KMS-11 (cell line): ENCODE data around the gene RPTOR.

Source experiments
- H2AFZ ChIP-seq: fragments of 200-600 bp; sonication (generic); 2 replicates; pipeline ENCODE4 v1.6.1; 2016; ENCODE audit warnings: antibody characterized with exemption, mixed run types, low read depth
- H3K27ac ChIP-seq: fragments of 200-600 bp; sonication (generic); 2 replicates; pipeline ENCODE4 v1.6.1; 2016; ENCODE audit warnings: mild to moderate bottlenecking, mixed run types
- H3K27me3 ChIP-seq: fragments of 200-600 bp; sonication (generic); 2 replicates; pipeline ENCODE4 v1.6.1; 2017; ENCODE audit warnings: mild to moderate bottlenecking, low read depth, mixed run types, moderate library complexity; ENCODE audit not compliant: insufficient read depth
- H3K36me3 ChIP-seq: fragments of 200-600 bp; sonication (generic); 2 replicates; pipeline ENCODE4 v1.6.1; 2017; ENCODE audit warnings: mild to moderate bottlenecking, mixed run types; ENCODE audit not compliant: insufficient read depth
- H3K4me1 ChIP-seq: fragments of 200-600 bp; sonication (generic); 2 replicates; pipeline ENCODE4 v1.6.1; 2016; ENCODE audit warnings: mild to moderate bottlenecking, low read depth, mixed run types; ENCODE audit not compliant: poor library complexity, severe bottlenecking
- H3K4me2 ChIP-seq: fragments of 200-600 bp; sonication (generic); 2 replicates; pipeline ENCODE4 v1.7.0; 2016; ENCODE audit warnings: mild to moderate bottlenecking, mixed run types
- H3K4me3 ChIP-seq: fragments of 200-600 bp; sonication (generic); IDR thresholded peaks from 2 replicates; pipeline ENCODE4 v1.6.1; 2017; ENCODE audit warnings: low read depth, low read length, mixed read lengths; ENCODE audit not compliant: insufficient read depth
- H3K79me2 ChIP-seq: fragments of 200-600 bp; sonication (generic); 2 replicates; pipeline ENCODE4 v1.6.1; 2016; ENCODE audit warnings: low read depth, mixed run types; ENCODE audit not compliant: insufficient read depth
- H3K9ac ChIP-seq: fragments of 200-600 bp; sonication (generic); 2 replicates; pipeline ENCODE4 v1.6.1; 2016; ENCODE audit warnings: mild to moderate bottlenecking, mixed run types
- H4K20me1 ChIP-seq: fragments of 200-600 bp; sonication (generic); 2 replicates; pipeline ENCODE4 v1.6.1; 2016; ENCODE audit warnings: mild to moderate bottlenecking, mixed run types; ENCODE audit not compliant: insufficient read depth
- CTCF ChIP-seq: fragments of 200-600 bp; sonication (generic); conservative IDR thresholded peaks from 2 replicates; pipeline ENCODE4 v1.6.1; 2017; ENCODE audit warnings: low read depth, mild to moderate bottlenecking, antibody characterized with exemption, low read length, moderate library complexity, mixed read lengths

Gene RPTOR

GRCh38 chr17:80992077-80992947 is 447.7 kb downstream of the RPTOR start:
- H3K4me1 ChIP-seq: peaks cover 16% of the 10 kb centered on the region
- no peak overlapping the region for H3K27ac ChIP-seq
- H2AFZ ChIP-seq: peak overlapping the region; percentile 100
- peak overlapping the region; percentile 74 for H3K9ac ChIP-seq
- H3K36me3 ChIP-seq: no peaks in the 10 kb centered on the region; the same call in 1 of the 2 replicates
- H3K4me2 ChIP-seq: peak overlapping the region; percentile 100
- no peak overlapping the region for H3K4me3 ChIP-seq
- H3K27me3 ChIP-seq: peaks cover 28% of the 10 kb centered on the region; the same call in 1 of the 2 replicates
- H4K20me1 ChIP-seq: no peaks in the 10 kb centered on the region
- TF ChIP-seq CTCF: no peak
- H3K79me2 ChIP-seq: no peaks in the 10 kb centered on the region

- H3K4me2 ChIP-seq: peak overlapping the region; percentile 100
- no peak overlapping the region for H3K27ac ChIP-seq
- no peaks in the 10 kb centered on the region; the same call in 1 of the 2 replicates for H3K36me3 ChIP-seq
- H3K9ac ChIP-seq: no peak overlapping the region
- H3K27me3 ChIP-seq: peaks cover 22% of the 10 kb centered on the region; the same call in 1 of the 2 replicates
- H3K4me1 ChIP-seq: peaks cover 16% of the 10 kb centered on the region
- H4K20me1 ChIP-seq: no peaks in the 10 kb centered on the region
- no peak overlapping the region for H2AFZ ChIP-seq
- no peak for TF ChIP-seq CTCF
- no peaks in the 10 kb centered on the region for H3K79me2 ChIP-seq
- no peak overlapping the region for H3K4me3 ChIP-seq
Measured at GRCh38 chr17:80992948-80993624, 448.4 kb downstream of the RPTOR start.

GRCh38 chr17:80995131-80995530 is 450.5 kb downstream of the RPTOR start:
- no peak overlapping the region for H3K9ac ChIP-seq
- H3K4me1 ChIP-seq: peaks cover 16% of the 10 kb centered on the region
- no peak overlapping the region for H2AFZ ChIP-seq
- no peaks in the 10 kb centered on the region for H3K79me2 ChIP-seq
- TF ChIP-seq CTCF: no peak
- H3K4me2 ChIP-seq: no peak overlapping the region
- H3K4me3 ChIP-seq: no peak overlapping the region
- peaks cover 2% of the 10 kb centered on the region; the same call in 1 of the 2 replicates for H3K27me3 ChIP-seq
- H4K20me1 ChIP-seq: no peaks in the 10 kb centered on the region
- no peak overlapping the region for H3K27ac ChIP-seq
- no peaks in the 10 kb centered on the region; the same call in 1 of the 2 replicates for H3K36me3 ChIP-seq

- Histone ChIP-seq H3K36me3 (no peaks in the 10 kb centered on the region; the same call in 1 of the 2 replicates), H4K20me1 (no peaks in the 10 kb centered on the region), H3K4me3 (no peak overlapping the region), H2AFZ (no peak overlapping the region), H3K27ac (no peak overlapping the region), H3K27me3 (no peaks in the 10 kb centered on the region), H3K9ac (no peak overlapping the region), H3K4me2 (no peak overlapping the region), H3K4me1 (peaks cover 11% of the 10 kb centered on the region), H3K79me2 (no peaks in the 10 kb centered on the region)
- TF ChIP-seq CTCF: no peak
Measured at GRCh38 chr17:80996422-80997305, 452.0 kb downstream of the RPTOR start.
